AG04450 (cell line): ENCODE data around the gene SLC12A3. TPM values are rescaled to one million over a fixed set of nuclear protein-coding genes. Genes with fewer than 3 reads are reported as not detected.

Source experiments
- CTCF ChIA-PET: fragments of 300-600, 350-600 bp; formaldehyde crosslinking; extraction: SDS; loops from one replicate; lab custom pipeline; 2022; ENCODE audit warnings: antibody characterized with exemption, inconsistent platforms; lab: Charles Lee
- POLR2A ChIA-PET: fragments of 350-600 bp; formaldehyde crosslinking; extraction: SDS; loops from one replicate; lab custom pipeline; 2021; ENCODE audit warnings: antibody characterized with exemption, inconsistent platforms; lab: Yijun Ruan, JAX
- DNase-seq: peaks from one replicate; pipeline ENCODE4 v3.0.0-alpha.2; 2011; ENCODE audit warnings: low read depth, low spot score
- H3K27ac ChIP-seq: one replicate; pipeline ENCODE4 v1.5.1; 2012; ENCODE audit warnings: low read depth, low read length, control low read depth
- H3K27me3 ChIP-seq: one replicate; pipeline ENCODE4 v1.6.0; 2012; ENCODE audit warnings: low read length; ENCODE audit not compliant: control insufficient read depth, insufficient read depth
- H3K4me3 ChIP-seq: 2 replicates; pipeline ENCODE4 v1.5.1; 2011; ENCODE audit warnings: mild to moderate bottlenecking, low read depth, low read length, control low read depth
- H3K9me3 ChIP-seq: 2 replicates; pipeline ENCODE4 v1.5.1; 2012; ENCODE audit warnings: low read length; ENCODE audit not compliant: control insufficient read depth, insufficient read depth
- CTCF ChIP-seq: IDR thresholded peaks from 2 replicates; pipeline ENCODE4 v1.5.1; 2011; ENCODE audit warnings: low read depth, low read length, control low read depth, inconsistent platforms
- polyA plus RNA-seq: library from polyadenylated mRNA; depleted of rRNA; stranded (reverse); fragments of >200 nt; gene quantifications from 2 replicates; pipeline ENCODE4 v1.2.3, GENCODE V29; 2011

SLC12A3 gene
- polyA plus RNA-seq, 1 experiment: not detected

- no peaks in the 10 kb centered on the region; the same call in 1 of the 2 replicates for H3K9me3 ChIP-seq
- H3K27me3 ChIP-seq: peaks cover 15% of the 10 kb centered on the region
- POLR2A ChIA-PET: no interaction called here
- TF ChIP-seq CTCF: no peak
- CTCF ChIA-PET: interaction anchor here (1.2 kb wide), 1 partner anchor 28 kb away, joined by 3 read pairs; no protein-coding TSS in a partner anchor
- no peak overlapping the region for H3K4me3 ChIP-seq
- DNase-seq: no peak
- H3K27ac ChIP-seq: no peak overlapping the region
Measured at GRCh38 chr16:56894331-56894917, 29.4 kb downstream of the SLC12A3 start.

GRCh38 chr16:56895813-56896212, 30.8 kb downstream of the SLC12A3 start:
- no peak for TF ChIP-seq CTCF
- POLR2A ChIA-PET: no interaction called here
- no peak overlapping the region for H3K27ac ChIP-seq
- H3K9me3 ChIP-seq: no peaks in the 10 kb centered on the region; the same call in 1 of the 2 replicates
- no peak for DNase-seq
- no peak overlapping the region for H3K4me3 ChIP-seq
- peaks cover 19% of the 10 kb centered on the region for H3K27me3 ChIP-seq
- CTCF ChIA-PET: no interaction called here

GRCh38 chr16:56896244-56896643, 31.2 kb downstream of the SLC12A3 start:
- Histone ChIP-seq H3K4me3 (no peak overlapping the region), H3K27me3 (peaks cover 19% of the 10 kb centered on the region), H3K9me3 (no peaks in the 10 kb centered on the region; the same call in 1 of the 2 replicates), H3K27ac (no peak overlapping the region)
- no peak for TF ChIP-seq CTCF
- ChIA-PET CTCF (no interaction called here), POLR2A (no interaction called here)
- no peak for DNase-seq

- Histone ChIP-seq H3K27ac (no peak overlapping the region), H3K27me3 (peaks cover 17% of the 10 kb centered on the region), H3K4me3 (no peak overlapping the region), H3K9me3 (no peaks in the 10 kb centered on the region; the same call in 1 of the 2 replicates)
- ChIA-PET CTCF (no interaction called here), POLR2A (no interaction called here)
- TF ChIP-seq CTCF: no peak
- DNase-seq: no peak
Measured at GRCh38 chr16:56897026-56897799, 32.2 kb downstream of the SLC12A3 start.

- H3K27ac ChIP-seq: no peak overlapping the region
- ChIA-PET CTCF (no interaction called here), POLR2A (no interaction called here)
- no peak overlapping the region for H3K4me3 ChIP-seq
- H3K27me3 ChIP-seq: peaks cover 16% of the 10 kb centered on the region
- TF ChIP-seq CTCF: no peak
- DNase-seq: no peak
- H3K9me3 ChIP-seq: no peaks in the 10 kb centered on the region
Measured at GRCh38 chr16:56898847-56899246, 33.8 kb downstream of the SLC12A3 start.
